ENCODE measurements around the gene SAMD4A.

Gene SAMD4A

DNA sequence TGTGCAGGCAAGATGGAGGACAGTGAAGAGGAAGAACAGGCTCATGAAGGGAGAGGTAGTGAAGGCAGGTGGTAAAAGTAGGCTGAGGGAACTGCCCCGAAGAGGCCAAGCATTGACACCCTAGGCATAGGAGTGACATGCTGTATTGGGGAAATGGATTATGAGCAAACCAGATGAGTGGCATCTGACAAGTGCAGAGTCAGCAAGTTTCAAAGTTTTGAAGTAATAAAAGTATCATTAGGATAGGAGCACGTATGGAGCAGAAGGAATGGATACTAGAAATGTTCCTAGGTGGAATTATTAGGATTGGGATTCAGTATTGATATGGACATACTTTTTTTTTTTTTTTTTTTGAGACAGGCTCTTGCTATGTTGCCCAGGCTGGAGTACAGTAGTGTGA, 139.8 kb downstream of the SAMD4A start:
- DNase-seq (ENCODE audit: low read depth): no peak

- DNase-seq (ENCODE audit: low read depth): no peak
Observed at GRCh38 chr14:54708161-54708560, 141.2 kb downstream of the SAMD4A start.

DNA sequence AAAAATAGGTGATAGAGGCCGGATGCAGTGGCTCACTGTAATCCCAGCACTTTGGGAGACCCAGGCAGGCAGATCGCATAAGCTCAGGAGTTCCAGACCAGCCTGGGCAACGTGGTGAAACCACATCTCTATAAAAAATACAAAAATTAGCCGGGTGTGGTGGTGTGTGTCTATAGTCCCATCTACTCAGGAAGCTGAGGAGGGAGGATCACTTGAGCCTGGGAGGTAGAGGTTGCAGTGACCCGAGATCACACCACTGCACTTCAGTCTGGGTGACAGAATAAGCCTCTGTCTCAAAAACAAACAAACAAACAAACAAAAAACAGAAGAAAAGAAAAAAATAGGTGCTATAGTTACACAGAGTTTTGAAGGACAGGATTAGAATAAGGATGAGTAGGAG, 142.1 kb downstream of the SAMD4A start:
- DNase-seq (ENCODE audit: low read depth): no peak

DNA sequence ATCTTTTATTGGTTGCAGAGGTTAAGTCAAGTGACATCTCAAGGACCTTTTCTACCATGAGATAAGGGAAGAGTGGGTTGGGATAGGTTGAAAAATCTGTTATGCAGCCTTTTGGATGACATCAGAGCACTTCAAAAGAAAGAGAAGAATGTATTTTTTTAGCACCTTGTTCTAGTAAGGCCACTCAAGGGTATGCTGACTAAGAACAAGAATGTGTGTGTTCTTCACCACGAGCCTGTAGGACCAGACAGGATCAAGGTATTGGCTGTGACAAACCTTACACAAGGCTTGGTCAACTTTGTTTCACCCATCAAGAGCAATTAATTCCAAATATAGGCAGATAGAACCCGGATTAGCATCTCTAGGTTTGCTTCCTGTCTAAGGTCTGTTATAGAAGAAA, 142.5 kb downstream of the SAMD4A start:
- no peak for DNase-seq (ENCODE audit: low read depth)

DNA sequence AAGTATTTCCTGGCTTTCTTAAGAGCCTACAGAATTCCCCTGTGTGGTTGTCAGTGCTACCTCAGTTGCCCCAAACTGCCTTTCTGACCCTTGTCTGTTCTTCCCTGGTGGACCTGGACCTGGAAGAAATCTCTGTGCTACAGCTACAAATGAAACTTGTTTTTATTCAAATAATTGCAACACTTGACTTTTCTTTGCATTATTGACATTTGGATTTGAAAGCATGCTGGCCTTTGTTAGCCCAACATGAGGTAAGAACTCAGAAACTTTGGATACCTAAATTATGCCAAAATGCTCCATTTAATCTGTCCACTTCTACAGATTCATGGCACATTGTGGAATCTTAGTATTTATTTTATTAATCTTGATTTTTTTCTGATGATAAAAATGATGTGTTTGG, 142.9 kb downstream of the SAMD4A start:
- DNase-seq (ENCODE audit: low read depth): no peak

GRCh38 chr14:54711312-54711711, 144.4 kb downstream of the SAMD4A start:
- DNase-seq (ENCODE audit: low read depth): no peak

- DNase-seq (ENCODE audit: low read depth): no peak
Observed at GRCh38 chr14:54711812-54712464, 145.0 kb downstream of the SAMD4A start.

GRCh38 chr14:54712465-54713200, 145.7 kb downstream of the SAMD4A start:
- DNase-seq (ENCODE audit: low read depth): no peak

- no peak for DNase-seq (ENCODE audit: low read depth)
Observed at GRCh38 chr14:54713379-54713778, 146.5 kb downstream of the SAMD4A start.

- DNase-seq (ENCODE audit: low read depth): no peak
Observed at GRCh38 chr14:54715239-54715638, 148.3 kb downstream of the SAMD4A start.

DNA sequence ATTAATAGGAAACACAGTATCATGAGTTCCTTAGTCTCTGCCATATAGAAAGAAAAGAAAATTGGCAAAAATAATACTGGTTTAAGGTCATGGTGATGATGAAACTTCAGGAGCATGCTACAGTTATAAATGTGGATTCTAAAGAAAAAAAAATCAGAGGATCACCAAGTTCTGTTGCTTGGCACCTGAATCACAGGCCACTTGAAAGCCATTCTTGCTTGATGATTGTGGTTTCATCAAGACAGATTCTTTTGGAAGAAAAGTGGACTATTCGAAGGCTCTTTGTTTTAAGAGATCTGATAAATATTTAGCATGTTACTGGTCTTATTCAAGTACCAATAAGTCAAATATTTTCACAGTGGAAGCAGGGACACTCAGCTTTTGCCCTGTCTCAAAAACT, 148.9 kb downstream of the SAMD4A start:
- DNase-seq (ENCODE audit: low read depth): no peak

- DNase-seq (ENCODE audit: low read depth): no peak
Observed at GRCh38 chr14:54716862-54717261, 149.9 kb downstream of the SAMD4A start.

DNA sequence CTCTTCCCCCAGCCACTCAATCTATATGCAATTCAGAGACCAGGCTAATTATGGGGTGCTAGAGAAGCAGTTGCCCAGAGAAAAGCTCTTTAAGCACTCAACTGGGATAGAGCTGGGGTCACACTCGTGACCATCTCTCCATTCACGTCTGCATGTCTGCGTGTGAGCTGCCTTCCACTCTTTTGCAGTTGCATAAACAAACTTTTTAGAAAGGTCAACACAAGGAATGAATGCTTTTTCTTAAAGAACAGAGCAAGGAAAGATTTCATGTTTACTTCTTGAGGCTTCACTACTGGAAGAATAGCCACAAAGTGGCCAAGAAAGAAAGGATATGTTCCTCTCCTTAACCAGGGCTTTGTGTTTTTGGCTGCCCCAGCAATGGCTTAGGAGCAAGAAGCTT, 151.1 kb downstream of the SAMD4A start:
- DNase-seq (ENCODE audit: low read depth): no peak

DNA sequence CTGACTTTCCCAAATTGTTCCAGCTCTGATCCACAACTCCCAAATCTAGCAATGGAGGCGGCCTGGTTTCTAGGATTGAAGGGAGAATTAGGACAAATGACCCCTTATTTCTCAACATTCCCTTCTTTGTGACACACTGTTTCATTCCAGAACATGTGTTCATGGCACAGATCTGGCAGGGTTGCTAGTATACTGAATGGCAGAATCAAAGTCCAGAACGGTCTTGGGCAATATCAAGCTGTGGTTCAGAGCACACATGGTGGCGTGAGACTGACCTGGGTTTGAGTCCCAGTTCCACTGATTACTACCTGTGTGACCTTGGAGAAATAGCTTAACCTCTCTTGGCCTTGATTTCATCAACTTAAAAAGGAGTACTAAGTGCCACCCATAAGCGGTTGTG, 152.5 kb downstream of the SAMD4A start:
- DNase-seq (ENCODE audit: low read depth): no peak

GRCh38 chr14:54722791-54723432, 156.0 kb downstream of the SAMD4A start:
- DNase-seq (ENCODE audit: low read depth): no peak

- DNase-seq (ENCODE audit: low read depth): no peak
Observed at GRCh38 chr14:54724123-54724522, 157.2 kb downstream of the SAMD4A start.

GRCh38 chr14:54724676-54725325, 157.9 kb downstream of the SAMD4A start:
- DNase-seq (ENCODE audit: low read depth): no peak

GRCh38 chr14:54725998-54726397, 159.1 kb downstream of the SAMD4A start:
- DNase-seq (ENCODE audit: low read depth): no peak

DNA sequence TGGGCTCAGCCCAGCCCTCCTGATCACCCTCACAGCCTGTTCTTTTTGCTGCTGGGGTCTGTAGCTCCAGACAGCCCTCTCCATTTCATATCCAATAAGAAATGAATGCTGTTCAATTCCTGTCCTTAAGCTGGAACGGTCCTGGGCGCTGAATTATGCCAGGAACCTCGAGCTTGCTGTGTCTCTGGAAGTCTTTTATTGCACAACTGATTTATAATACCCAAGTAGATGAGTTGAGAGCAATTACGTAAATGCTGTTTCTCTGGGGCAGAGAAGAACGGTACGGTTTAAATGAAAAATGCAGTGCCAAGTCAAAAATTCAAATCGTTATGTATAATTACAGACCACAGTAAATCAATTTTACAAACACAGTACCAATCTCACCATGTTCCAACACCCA, 161.0 kb downstream of the SAMD4A start:
- DNase-seq (ENCODE audit: low read depth): no peak

GRCh38 chr14:54728700-54729527, 162.0 kb downstream of the SAMD4A start:
- DNase-seq (ENCODE audit: low read depth): no peak

DNA sequence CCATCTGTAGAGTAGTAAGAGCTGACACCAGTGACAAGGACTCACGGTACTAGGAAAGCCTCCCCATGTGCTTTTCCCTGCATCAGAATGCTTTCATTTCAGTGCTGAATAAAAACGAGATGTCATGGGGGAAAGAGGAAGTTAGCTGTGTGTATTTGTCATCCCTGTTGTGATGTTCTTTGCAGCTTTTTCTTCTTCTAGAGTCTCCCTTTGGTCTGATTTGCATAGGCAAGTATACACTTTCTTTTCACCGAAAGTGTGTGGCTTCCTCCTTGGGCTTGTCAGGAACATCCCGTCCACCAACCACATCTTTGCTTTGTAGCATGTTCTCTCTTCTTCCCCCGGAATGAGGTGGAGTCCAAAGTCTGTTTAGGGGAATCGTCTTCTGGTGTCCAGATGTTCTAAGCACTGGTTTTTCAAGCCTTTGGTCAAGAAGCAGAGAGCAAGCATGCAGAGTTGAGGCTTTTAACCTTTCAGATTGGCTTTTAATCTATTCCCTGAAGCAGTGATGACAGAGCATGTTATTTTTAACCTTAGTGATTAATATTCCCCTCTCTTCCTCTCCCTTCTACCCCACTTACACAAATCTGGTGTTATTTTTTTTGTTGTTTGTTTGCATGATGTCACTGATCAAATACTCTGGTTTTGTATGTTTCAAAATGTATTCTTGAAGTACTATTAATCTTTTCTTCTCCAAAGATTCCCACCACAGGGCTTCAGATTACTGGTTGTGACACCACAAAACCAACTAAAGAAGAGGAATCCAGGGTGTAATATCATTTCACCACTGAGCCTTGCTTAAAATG, 163.4 kb downstream of the SAMD4A start:
- no peak for DNase-seq (ENCODE audit: low read depth)

All from stimulated activated CD8-positive, alpha-beta memory T cell treated with anti-CD3 and anti-CD28 coated beads, Interleukin-4, amount 100 ng/mL, for 24 hours (primary cell).